ENCODE data around the gene MOB1A.

MOB1A gene

GRCh38 chr2:74111380-74111779 is 67.3 kb downstream of the MOB1A start:
- TF ChIP-seq CTCF (IDR thresholded peaks at IDR 0.05; ENCODE audit: insufficient read depth, low read length, poor library complexity, severe bottlenecking): no peak
- DNase-seq (ENCODE audit: extremely low read depth, insufficient read length): no peak

GRCh38 chr2:74110537-74110936 is 68.1 kb downstream of the MOB1A start:
- no peak for DNase-seq (ENCODE audit: extremely low read depth, insufficient read length)
- no peak for TF ChIP-seq CTCF (IDR thresholded peaks at IDR 0.05; ENCODE audit: insufficient read depth, low read length, poor library complexity, severe bottlenecking)
- Histone ChIP-seq H3K27me3 (replicated peaks; ENCODE audit: control insufficient read depth, insufficient read depth, low read length) (no peaks in the 10 kb centered on the region), H3K4me3 (replicated peaks; ENCODE audit: low read depth, low read length) (no peak overlapping the region), H3K36me3 (ENCODE audit: control insufficient read depth, insufficient read depth, low read length) (peaks cover 7% of the 10 kb centered on the region)

More at GRCh38 chr2:74111380-74111779, 67.3 kb downstream of the MOB1A start:
- Histone ChIP-seq H3K4me3 (replicated peaks; ENCODE audit: low read depth, low read length) (no peak overlapping the region), H3K36me3 (ENCODE audit: control insufficient read depth, insufficient read depth, low read length) (peaks cover 3% of the 10 kb centered on the region), H3K27me3 (replicated peaks; ENCODE audit: control insufficient read depth, insufficient read depth, low read length) (no peaks in the 10 kb centered on the region)

- Histone ChIP-seq H3K27me3 (replicated peaks; ENCODE audit: control insufficient read depth, insufficient read depth, low read length) (no peaks in the 10 kb centered on the region), H3K4me3 (replicated peaks; ENCODE audit: low read depth, low read length) (no peak overlapping the region), H3K36me3 (ENCODE audit: control insufficient read depth, insufficient read depth, low read length) (peaks cover 7% of the 10 kb centered on the region)
- DNase-seq (ENCODE audit: extremely low read depth, insufficient read length): no peak
- no peak for TF ChIP-seq CTCF (IDR thresholded peaks at IDR 0.05; ENCODE audit: insufficient read depth, low read length, poor library complexity, severe bottlenecking)
Measured at GRCh38 chr2:74109551-74109950, 69.1 kb downstream of the MOB1A start.

GRCh38 chr2:74107071-74107470 is 71.6 kb downstream of the MOB1A start:
- no peak for DNase-seq (ENCODE audit: extremely low read depth, insufficient read length)
- TF ChIP-seq CTCF (IDR thresholded peaks at IDR 0.05; ENCODE audit: insufficient read depth, low read length, poor library complexity, severe bottlenecking): no peak
- H3K36me3 ChIP-seq (ENCODE audit: control insufficient read depth, insufficient read depth, low read length): peaks cover 17% of the 10 kb centered on the region
- no peaks in the 10 kb centered on the region for H3K27me3 ChIP-seq (replicated peaks; ENCODE audit: control insufficient read depth, insufficient read depth, low read length)
- H3K4me3 ChIP-seq (replicated peaks; ENCODE audit: low read depth, low read length): no peak overlapping the region

- Histone ChIP-seq H3K36me3 (ENCODE audit: control insufficient read depth, insufficient read depth, low read length) (peaks cover 33% of the 10 kb centered on the region), H3K4me3 (replicated peaks; ENCODE audit: low read depth, low read length) (no peak overlapping the region), H3K27me3 (replicated peaks; ENCODE audit: control insufficient read depth, insufficient read depth, low read length) (no peaks in the 10 kb centered on the region)
- no peak for DNase-seq (ENCODE audit: extremely low read depth, insufficient read length)
- no peak for TF ChIP-seq CTCF (IDR thresholded peaks at IDR 0.05; ENCODE audit: insufficient read depth, low read length, poor library complexity, severe bottlenecking)
Measured at GRCh38 chr2:74105413-74105812, 73.3 kb downstream of the MOB1A start.

GRCh38 chr2:74104839-74105238 is 73.8 kb downstream of the MOB1A start:
- H3K4me3 ChIP-seq (replicated peaks; ENCODE audit: low read depth, low read length): no peak overlapping the region
- H3K27me3 ChIP-seq (replicated peaks; ENCODE audit: control insufficient read depth, insufficient read depth, low read length): no peaks in the 10 kb centered on the region
- peaks cover 39% of the 10 kb centered on the region for H3K36me3 ChIP-seq (ENCODE audit: control insufficient read depth, insufficient read depth, low read length)
- no peak for DNase-seq (ENCODE audit: extremely low read depth, insufficient read length)
- peak; percentile 2 for TF ChIP-seq CTCF (IDR thresholded peaks at IDR 0.05; ENCODE audit: insufficient read depth, low read length, poor library complexity, severe bottlenecking)
